Liver (tissue), 9 donors: ENCODE data around the gene CCDC32. TPM values are rescaled to one million over a fixed set of nuclear protein-coding genes. Genes with fewer than 3 reads are reported as not detected.

Experiments
- DNase-seq: peaks from one replicate; pipeline ENCODE4 v3.0.0-alpha.2; 2017; ENCODE audit warnings: low spot score
- H3K27ac ChIP-seq, 2 donors: one replicate each; pipeline ENCODE4 v1.7.0; 2013; ENCODE audit warnings: inconsistent platforms in 2 of 2, low read length in 2 of 2, control low read depth in 1 of 2, low read depth in 1 of 2, mild to moderate bottlenecking in 1 of 2
- H3K27me3 ChIP-seq, 4 donors: one replicate each; pipeline versions ENCODE4 v1.6.1 to v1.7.0; 2013; ENCODE audit warnings: low read length in 3 of 4, inconsistent platforms in 1 of 4, mild to moderate bottlenecking in 1 of 4, moderate library complexity in 1 of 4; ENCODE audit not compliant: control insufficient read depth in 4 of 4, insufficient read depth in 4 of 4
- H3K36me3 ChIP-seq, 4 donors: one replicate each; pipeline versions ENCODE4 v1.6.1 to v1.7.0; 2013; ENCODE audit warnings: low read length in 3 of 4, mild to moderate bottlenecking in 3 of 4, low read depth in 1 of 4, moderate library complexity in 1 of 4; ENCODE audit not compliant: control insufficient read depth in 4 of 4, insufficient read depth in 3 of 4
- H3K4me1 ChIP-seq, 4 donors: one replicate each; pipeline versions ENCODE4 v1.6.1 to v1.7.0; 2013; ENCODE audit warnings: low read length in 3 of 4, mild to moderate bottlenecking in 3 of 4, moderate library complexity in 1 of 4; ENCODE audit not compliant: control insufficient read depth in 4 of 4, insufficient read depth in 4 of 4
- H3K4me3 ChIP-seq, 3 donors: one replicate each; pipeline versions ENCODE4 v1.6.1 to v1.7.0; 2013; ENCODE audit warnings: low read length in 3 of 3, control low read depth in 1 of 3, low read depth in 1 of 3, mild to moderate bottlenecking in 1 of 3
- H3K9ac ChIP-seq, 2 donors: one replicate each; pipeline ENCODE4 v1.7.0; 2013; ENCODE audit warnings: low read length in 2 of 2, mild to moderate bottlenecking in 2 of 2, moderate library complexity in 2 of 2, control low read depth in 1 of 2, low read depth in 1 of 2
- H3K9me3 ChIP-seq, 4 donors: one replicate each; pipeline versions ENCODE4 v1.6.1 to v1.7.0; 2013; ENCODE audit warnings: low read length in 3 of 4; ENCODE audit not compliant: control insufficient read depth in 4 of 4
- ATF3 ChIP-seq: IDR thresholded peaks from 2 replicates; pipeline ENCODE4 v1.6.1; 2016; ENCODE audit warnings: antibody characterized with exemption
- EGR1 ChIP-seq, 2 donors: IDR thresholded peaks; 2 replicates each; pipeline ENCODE4 v1.6.1; 2016 to 2018; ENCODE audit warnings: antibody characterized with exemption in 2 of 2, low read depth in 2 of 2
- FOXA1 ChIP-seq: IDR thresholded peaks from 2 replicates; pipeline ENCODE4 v1.6.1; 2016; ENCODE audit warnings: antibody characterized with exemption
- FOXA2 ChIP-seq: IDR thresholded peaks from 2 replicates; pipeline ENCODE4 v1.6.1; 2016; ENCODE audit warnings: antibody characterized with exemption
- GABPA ChIP-seq, 2 donors: IDR thresholded peaks in 1 of 2; conservative IDR thresholded peaks in 1 of 2; 2 replicates each; pipeline ENCODE4 v1.6.1; 2016; ENCODE audit warnings: antibody characterized with exemption in 2 of 2, mild to moderate bottlenecking in 1 of 2, moderate library complexity in 1 of 2
- HNF4A ChIP-seq, 2 donors: conservative IDR thresholded peaks; 2 replicates each; pipeline ENCODE4 v1.6.1; 2016; ENCODE audit warnings: antibody characterized with exemption in 2 of 2, mild to moderate bottlenecking in 2 of 2
- HNF4G ChIP-seq: IDR thresholded peaks from 2 replicates; pipeline ENCODE4 v1.6.1; 2016; ENCODE audit warnings: antibody characterized with exemption
- MAX ChIP-seq: IDR thresholded peaks from 2 replicates; pipeline ENCODE4 v1.6.1; 2016; ENCODE audit warnings: antibody characterized with exemption
- RAD21 ChIP-seq, 2 donors: IDR thresholded peaks; 2 replicates each; pipeline ENCODE4 v1.6.1; 2016; ENCODE audit warnings: antibody characterized with exemption in 2 of 2, mild to moderate bottlenecking in 2 of 2
- REST ChIP-seq: IDR thresholded peaks from 2 replicates; pipeline ENCODE4 v1.6.1; 2016; ENCODE audit warnings: antibody characterized with exemption, mild to moderate bottlenecking
- RXRA ChIP-seq, 2 donors: IDR thresholded peaks; 2 replicates each; pipeline ENCODE4 v1.6.1; 2017 to 2018; ENCODE audit warnings: antibody characterized with exemption in 2 of 2, mild to moderate bottlenecking in 1 of 2
- TAF1 ChIP-seq: conservative IDR thresholded peaks from 2 replicates; pipeline ENCODE4 v1.6.1; 2016; ENCODE audit warnings: antibody characterized with exemption, mild to moderate bottlenecking
- YY1 ChIP-seq: IDR thresholded peaks from 2 replicates; pipeline ENCODE4 v1.6.1; 2016; ENCODE audit warnings: antibody characterized with exemption, mild to moderate bottlenecking
- WGBS: extraction: QIAGEN DNeasy Blood & Tissue Kit; methylation state at CpG from one replicate; pipeline ENCODE4 v1.1.7; 2013; 5-methylcytosine and 5-hydroxymethylcytosine counted together
- polyA plus RNA-seq, 2 donors: library from polyadenylated mRNA; stranded (reverse) in 1 of 2; unstranded in 1 of 2; fragments of 200-250 nt in 1 of 2; fragments of >200 nt in 1 of 2; fragmentation: Nextera tagmentation in 1 of 2; extraction: Ambion mirVana in 1 of 2; gene quantifications; one replicate each; pipeline versions ENCODE4 v1.2.1 to v1.2.3, GENCODE V29; 2013 to 2015
- total RNA-seq, 2 donors: library from RNA; depleted of rRNA; stranded (reverse); fragments of >200 nt; gene quantifications; one replicate each; pipeline ENCODE4 v1.2.3, GENCODE V29; 2014
- TF ChIP-seq, protein P1 (sequence below): IDR thresholded peaks from 2 replicates; pipeline ENCODE4 v1.6.1; 2016; ENCODE audit warnings: antibody characterized with exemption
- TF ChIP-seq, protein P2 (sequence below): fragments of 150-350 bp; IDR thresholded peaks from 2 replicates; pipeline ENCODE4 v1.5.1; 2017; ENCODE audit warnings: improper control_type of control experiment, low read depth, low read length; ENCODE audit not compliant: missing input control
- donor health status: healthy.
- donor health status: healthy.
- donor health status: healthy.
- donor health status: healthy.
- donor health status: healthy.

Gene CCDC32
- total and polyA plus RNA-seq, 4 donors, result 7.9 to 13.5 (median 8.9) TPM

- TF ChIP-seq FOXA2 (no peak), GABPA (IDR thresholded peaks at IDR 0.05 in 1 of 2, conservative IDR thresholded peaks at IDR 0.05 in 1 of 2) (no peak), EGR1 (IDR thresholded peaks at IDR 0.05; ENCODE audit: low read depth in 2 of 2) (no peak), FOXA1 (no peak), YY1 (no peak), RXRA (IDR thresholded peaks at IDR 0.05) (no peak)
- TF ChIP-seq, protein P1, sequence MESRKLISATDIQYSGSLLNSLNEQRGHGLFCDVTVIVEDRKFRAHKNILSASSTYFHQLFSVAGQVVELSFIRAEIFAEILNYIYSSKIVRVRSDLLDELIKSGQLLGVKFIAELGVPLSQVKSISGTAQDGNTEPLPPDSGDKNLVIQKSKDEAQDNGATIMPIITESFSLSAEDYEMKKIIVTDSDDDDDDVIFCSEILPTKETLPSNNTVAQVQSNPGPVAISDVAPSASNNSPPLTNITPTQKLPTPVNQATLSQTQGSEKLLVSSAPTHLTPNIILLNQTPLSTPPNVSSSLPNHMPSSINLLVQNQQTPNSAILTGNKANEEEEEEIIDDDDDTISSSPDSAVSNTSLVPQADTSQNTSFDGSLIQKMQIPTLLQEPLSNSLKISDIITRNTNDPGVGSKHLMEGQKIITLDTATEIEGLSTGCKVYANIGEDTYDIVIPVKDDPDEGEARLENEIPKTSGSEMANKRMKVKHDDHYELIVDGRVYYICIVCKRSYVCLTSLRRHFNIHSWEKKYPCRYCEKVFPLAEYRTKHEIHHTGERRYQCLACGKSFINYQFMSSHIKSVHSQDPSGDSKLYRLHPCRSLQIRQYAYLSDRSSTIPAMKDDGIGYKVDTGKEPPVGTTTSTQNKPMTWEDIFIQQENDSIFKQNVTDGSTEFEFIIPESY, result no peak
Measured at GRCh38 chr15:40543082-40543481, 21.8 kb downstream of the CCDC32 start (continued).

GRCh38 chr15:40538976-40539375 lies 25.9 kb downstream of the CCDC32 start:
- Histone ChIP-seq H3K36me3 (peaks cover 0 to 2% (median 0%) of the 10 kb centered on the region in 4 donors), H3K27me3 (no peaks in the 10 kb centered on the region), H3K4me3 (no peak overlapping the region), H3K27ac (no peak overlapping the region), H3K9me3 (no peaks in the 10 kb centered on the region), H3K4me1 (no peaks in the 10 kb centered on the region), H3K9ac (no peak overlapping the region)
- TF ChIP-seq GABPA (IDR thresholded peaks at IDR 0.05 in 1 of 2, conservative IDR thresholded peaks at IDR 0.05 in 1 of 2) (no peak), EGR1 (IDR thresholded peaks at IDR 0.05; ENCODE audit: low read depth in 2 of 2) (no peak), REST (no peak), HNF4G (no peak), TAF1 (no peak), YY1 (no peak), RAD21 (IDR thresholded peaks at IDR 0.05) (no peak), HNF4A (conservative IDR thresholded peaks at IDR 0.05) (no peak), ATF3 (no peak), FOXA2 (no peak), MAX (no peak), RXRA (IDR thresholded peaks at IDR 0.05) (no peak)
- TF ChIP-seq, protein P1, result no peak
- TF ChIP-seq, protein P2, sequence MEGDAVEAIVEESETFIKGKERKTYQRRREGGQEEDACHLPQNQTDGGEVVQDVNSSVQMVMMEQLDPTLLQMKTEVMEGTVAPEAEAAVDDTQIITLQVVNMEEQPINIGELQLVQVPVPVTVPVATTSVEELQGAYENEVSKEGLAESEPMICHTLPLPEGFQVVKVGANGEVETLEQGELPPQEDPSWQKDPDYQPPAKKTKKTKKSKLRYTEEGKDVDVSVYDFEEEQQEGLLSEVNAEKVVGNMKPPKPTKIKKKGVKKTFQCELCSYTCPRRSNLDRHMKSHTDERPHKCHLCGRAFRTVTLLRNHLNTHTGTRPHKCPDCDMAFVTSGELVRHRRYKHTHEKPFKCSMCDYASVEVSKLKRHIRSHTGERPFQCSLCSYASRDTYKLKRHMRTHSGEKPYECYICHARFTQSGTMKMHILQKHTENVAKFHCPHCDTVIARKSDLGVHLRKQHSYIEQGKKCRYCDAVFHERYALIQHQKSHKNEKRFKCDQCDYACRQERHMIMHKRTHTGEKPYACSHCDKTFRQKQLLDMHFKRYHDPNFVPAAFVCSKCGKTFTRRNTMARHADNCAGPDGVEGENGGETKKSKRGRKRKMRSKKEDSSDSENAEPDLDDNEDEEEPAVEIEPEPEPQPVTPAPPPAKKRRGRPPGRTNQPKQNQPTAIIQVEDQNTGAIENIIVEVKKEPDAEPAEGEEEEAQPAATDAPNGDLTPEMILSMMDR, result no peak
- WGBS, result 91% methylated on average over 6 of the region's 6 CpGs
- no peak for DNase-seq
